ENCODE measurements around the gene LSP1. TPM values are rescaled to one million over a fixed set of nuclear protein-coding genes. Genes with fewer than 3 reads are reported as not detected.

Gene LSP1
- total RNA-seq, 1 donor from 2014 or later, result 29.5 TPM

DNA sequence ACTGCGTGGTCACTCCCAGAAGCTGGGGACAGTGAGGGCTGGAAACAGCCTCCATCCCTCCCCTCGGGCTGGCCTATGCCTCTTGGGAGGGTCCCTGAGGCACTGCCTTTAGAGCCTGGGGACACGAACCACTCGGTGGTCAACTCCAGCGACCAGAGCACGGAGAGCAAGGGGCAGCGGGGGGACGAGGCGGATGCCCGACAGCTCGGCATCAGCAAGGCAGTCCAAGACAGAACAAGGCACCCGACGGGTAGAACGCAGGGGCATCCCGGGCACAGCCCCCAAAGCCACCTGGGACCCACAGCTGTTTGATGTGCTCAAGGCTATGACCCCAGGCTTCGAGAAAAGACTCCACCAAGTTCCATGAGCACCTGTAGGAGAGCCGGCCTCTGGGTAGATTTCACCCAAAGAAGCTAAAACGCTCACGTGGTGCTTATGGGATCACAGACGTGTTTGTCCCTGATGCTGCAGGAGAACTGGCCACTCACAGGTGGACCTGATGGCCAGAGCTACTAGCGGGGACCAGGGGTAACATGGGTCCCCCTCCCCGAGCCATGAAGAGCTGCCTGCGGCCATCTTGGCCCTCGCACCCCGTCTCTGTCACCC, 510 bp upstream of the LSP1 start:
- Mint-ChIP-seq H3K36me3 (ENCODE audit: unreplicated experiment) (no peaks in the 10 kb centered on the region), H3K4me1 (ENCODE audit: unreplicated experiment) (peaks cover 17% of the 10 kb centered on the region), H3K9me3 (ENCODE audit: unreplicated experiment) (no peaks in the 10 kb centered on the region), H3K27me3 (ENCODE audit: unreplicated experiment) (no peaks in the 10 kb centered on the region), H3K27ac (ENCODE audit: unreplicated experiment) (no peak overlapping the region), H3K4me3 (ENCODE audit: unreplicated experiment) (no peak overlapping the region)
- no peak for TF ChIP-seq CTCF (IDR thresholded peaks at IDR 0.05)
- no peak for DNase-seq (ENCODE audit: extremely low spot score, unreplicated experiment)

- no peak overlapping the region for H3K27ac Mint-ChIP-seq (ENCODE audit: unreplicated experiment)
- H3K4me3 Mint-ChIP-seq (ENCODE audit: unreplicated experiment), result no peak overlapping the region
- H3K4me1 Mint-ChIP-seq (ENCODE audit: unreplicated experiment), result peaks cover 5% of the 10 kb centered on the region
- H3K9me3 Mint-ChIP-seq (ENCODE audit: unreplicated experiment), result no peaks in the 10 kb centered on the region
- H3K27me3 Mint-ChIP-seq (ENCODE audit: unreplicated experiment), result no peaks in the 10 kb centered on the region
- TF ChIP-seq CTCF (IDR thresholded peaks at IDR 0.05), result no peak
- no peaks in the 10 kb centered on the region for H3K36me3 Mint-ChIP-seq (ENCODE audit: unreplicated experiment)
- no peak for DNase-seq (ENCODE audit: extremely low spot score, unreplicated experiment)
Observed at GRCh38 chr11:1853376-1854131, 670 bp downstream of the LSP1 start.

DNA sequence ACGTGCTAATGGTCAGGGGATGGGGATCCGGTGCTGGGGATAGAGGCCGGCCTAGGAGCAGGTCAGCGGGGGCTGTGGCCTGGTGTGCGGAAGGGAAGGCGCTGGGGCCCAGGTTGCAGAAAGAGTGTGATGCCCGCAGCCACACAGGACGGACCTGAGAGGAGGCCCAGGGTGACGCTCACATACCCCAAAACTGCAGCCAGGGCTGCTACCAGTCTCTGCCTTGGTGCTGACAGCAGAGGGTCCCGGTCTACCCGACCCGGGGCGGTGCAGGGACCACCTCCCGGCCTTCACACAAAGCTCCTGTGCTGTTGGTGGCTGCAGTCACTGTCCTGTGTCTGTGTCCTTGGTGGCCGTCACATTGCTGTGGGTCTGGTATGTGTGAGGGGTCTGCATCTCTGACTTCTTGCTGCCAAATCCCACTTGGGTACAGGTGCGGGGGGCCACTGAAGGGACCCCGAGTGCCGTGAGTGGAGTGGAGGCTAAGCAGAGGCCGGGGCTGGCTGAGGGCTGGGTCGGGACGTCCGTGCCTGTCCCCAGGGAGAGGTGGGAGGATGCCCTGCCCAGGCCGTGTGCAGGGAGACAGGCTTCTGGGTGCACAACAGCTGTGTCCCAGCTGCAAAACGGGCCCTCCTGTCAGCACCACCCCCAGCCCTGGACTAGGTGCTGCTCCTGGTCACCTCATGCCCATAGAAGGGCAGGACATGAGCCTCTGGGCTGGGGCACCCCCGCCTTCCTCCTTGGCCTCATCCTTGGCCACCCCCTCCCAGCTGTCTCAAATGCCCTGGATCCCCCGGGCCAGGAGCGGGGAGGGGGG, 1.5 kb downstream of the LSP1 start:
- no peak for DNase-seq (ENCODE audit: extremely low spot score, unreplicated experiment)
- Mint-ChIP-seq H3K4me3 (ENCODE audit: unreplicated experiment) (no peak overlapping the region), H3K9me3 (ENCODE audit: unreplicated experiment) (no peaks in the 10 kb centered on the region), H3K4me1 (ENCODE audit: unreplicated experiment) (no peaks in the 10 kb centered on the region), H3K27me3 (ENCODE audit: unreplicated experiment) (no peaks in the 10 kb centered on the region), H3K36me3 (ENCODE audit: unreplicated experiment) (no peaks in the 10 kb centered on the region), H3K27ac (ENCODE audit: unreplicated experiment) (no peak overlapping the region)
- TF ChIP-seq CTCF (IDR thresholded peaks at IDR 0.05), result no peak

GRCh38 chr11:1854949-1855885, 2.3 kb downstream of the LSP1 start:
- H3K4me3 Mint-ChIP-seq (ENCODE audit: unreplicated experiment), result no peak overlapping the region
- no peak for DNase-seq (ENCODE audit: extremely low spot score, unreplicated experiment)
- no peaks in the 10 kb centered on the region for H3K9me3 Mint-ChIP-seq (ENCODE audit: unreplicated experiment)
- no peaks in the 10 kb centered on the region for H3K36me3 Mint-ChIP-seq (ENCODE audit: unreplicated experiment)
- TF ChIP-seq CTCF (IDR thresholded peaks at IDR 0.05), result no peak
- no peaks in the 10 kb centered on the region for H3K4me1 Mint-ChIP-seq (ENCODE audit: unreplicated experiment)
- H3K27me3 Mint-ChIP-seq (ENCODE audit: unreplicated experiment), result no peaks in the 10 kb centered on the region
- no peak overlapping the region for H3K27ac Mint-ChIP-seq (ENCODE audit: unreplicated experiment)
